HG03575 (cell line): ENCODE results near the gene AGRN.
"Not testable (repeated sequence)": the region's sequence is repeated elsewhere in the genome, so short reads cannot be mapped to it uniquely, and the experiment has no call there.

Experiments used
- ATAC-seq: cut with Tn5 transposase; IDR thresholded peaks from one replicate; pipeline ENCODE4 v1.9.1; 2021; ENCODE audit not compliant: unreplicated experiment, insufficient number of reproducible peaks, low FRiP score; ENCODE audit errors: extremely low read depth

Gene AGRN

GRCh38 chr1:1030867-1031658 lies 11.1 kb downstream of the AGRN start:
- not testable (repeated sequence) for ATAC-seq

- ATAC-seq, result no peak
These were observed 11.8 kb downstream of the AGRN start for GRCh38 chr1:1031659-1032235.

GRCh38 chr1:1032424-1032823 lies 12.5 kb downstream of the AGRN start:
- no peak for ATAC-seq

DNA sequence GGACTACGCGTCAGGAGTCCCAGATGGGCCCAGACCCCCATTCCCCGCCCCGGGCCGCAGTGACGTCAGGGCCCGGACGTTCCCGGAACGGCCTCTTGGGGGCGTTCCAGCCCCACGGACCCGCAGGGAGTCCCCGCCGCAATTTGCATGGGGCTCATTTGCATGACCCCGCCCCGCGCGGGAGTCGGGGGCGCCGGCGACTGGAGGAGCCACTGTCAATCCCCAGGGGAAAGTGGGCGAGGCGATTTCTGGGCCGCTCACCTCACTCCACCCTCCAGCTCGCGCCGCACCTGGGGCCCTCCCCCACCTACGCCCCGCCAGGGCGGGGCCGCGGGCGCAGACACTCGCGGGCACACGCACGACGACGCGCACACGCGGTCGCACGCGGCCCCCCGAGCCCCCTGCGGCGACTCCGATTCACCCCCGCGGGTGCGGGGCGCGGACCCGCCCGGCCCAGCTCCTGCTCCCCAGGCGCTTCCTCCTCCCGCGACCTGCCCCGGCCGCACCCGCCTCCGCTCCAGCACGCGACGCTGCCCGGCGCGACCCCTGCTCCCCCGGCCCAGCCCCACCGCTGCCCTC lies 13.2 kb downstream of the AGRN start:
- peak; percentile 51 for ATAC-seq

DNA sequence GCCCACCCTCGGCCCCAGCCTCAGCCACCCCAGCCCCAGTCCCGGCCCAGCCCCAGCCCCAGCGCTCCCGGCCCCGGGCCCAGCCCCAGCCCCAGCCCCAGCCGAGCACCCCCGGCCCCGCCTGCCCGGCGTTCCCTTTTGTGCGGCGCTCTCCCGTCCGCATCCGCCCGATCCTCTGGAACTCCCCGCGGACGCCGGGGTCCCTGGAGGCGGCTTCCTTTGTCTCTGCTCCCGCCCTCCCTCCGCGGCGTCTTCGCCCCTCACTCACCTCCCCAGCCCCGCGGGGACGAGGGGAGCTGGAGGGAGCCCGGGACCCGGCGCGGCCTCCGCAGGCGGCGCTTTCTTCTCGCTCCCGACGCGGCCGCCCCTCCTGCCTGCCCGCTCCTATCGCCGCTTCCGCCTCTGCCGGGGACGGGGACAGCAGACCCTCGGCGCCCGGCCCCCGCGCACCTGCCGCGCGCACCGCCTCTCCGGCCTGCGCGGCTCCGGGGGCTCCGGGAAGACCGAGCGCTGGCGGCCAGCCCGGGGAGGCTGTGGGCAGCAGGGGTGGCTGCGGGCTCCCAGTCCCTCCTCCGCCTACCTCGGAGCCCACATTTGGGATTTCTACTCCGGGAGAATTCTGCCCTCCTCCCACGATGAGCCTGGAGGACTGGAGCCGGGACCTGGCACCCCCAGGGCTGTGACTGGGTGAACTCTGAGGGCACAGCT lies 14.0 kb downstream of the AGRN start:
- no peak for ATAC-seq

DNA sequence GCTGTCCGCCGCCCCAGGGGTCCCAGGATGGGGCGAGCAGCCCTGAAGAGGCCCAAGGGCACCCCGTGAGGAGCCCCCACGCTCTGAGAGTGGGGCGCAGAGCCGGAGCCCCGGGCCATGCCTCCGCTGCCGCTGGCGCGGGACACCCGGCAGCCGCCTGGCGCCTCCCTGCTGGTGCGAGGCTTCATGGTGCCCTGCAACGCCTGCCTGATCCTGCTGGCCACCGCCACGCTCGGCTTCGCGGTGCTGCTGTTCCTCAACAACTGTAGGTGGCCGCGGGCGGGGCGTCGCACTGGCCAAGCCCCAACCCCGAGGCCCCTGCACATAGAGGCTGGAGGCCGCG lies 14.5 kb downstream of the AGRN start:
- ATAC-seq, result no peak

- ATAC-seq, result no peak
These were observed 15.5 kb downstream of the AGRN start for GRCh38 chr1:1035291-1035943.

DNA sequence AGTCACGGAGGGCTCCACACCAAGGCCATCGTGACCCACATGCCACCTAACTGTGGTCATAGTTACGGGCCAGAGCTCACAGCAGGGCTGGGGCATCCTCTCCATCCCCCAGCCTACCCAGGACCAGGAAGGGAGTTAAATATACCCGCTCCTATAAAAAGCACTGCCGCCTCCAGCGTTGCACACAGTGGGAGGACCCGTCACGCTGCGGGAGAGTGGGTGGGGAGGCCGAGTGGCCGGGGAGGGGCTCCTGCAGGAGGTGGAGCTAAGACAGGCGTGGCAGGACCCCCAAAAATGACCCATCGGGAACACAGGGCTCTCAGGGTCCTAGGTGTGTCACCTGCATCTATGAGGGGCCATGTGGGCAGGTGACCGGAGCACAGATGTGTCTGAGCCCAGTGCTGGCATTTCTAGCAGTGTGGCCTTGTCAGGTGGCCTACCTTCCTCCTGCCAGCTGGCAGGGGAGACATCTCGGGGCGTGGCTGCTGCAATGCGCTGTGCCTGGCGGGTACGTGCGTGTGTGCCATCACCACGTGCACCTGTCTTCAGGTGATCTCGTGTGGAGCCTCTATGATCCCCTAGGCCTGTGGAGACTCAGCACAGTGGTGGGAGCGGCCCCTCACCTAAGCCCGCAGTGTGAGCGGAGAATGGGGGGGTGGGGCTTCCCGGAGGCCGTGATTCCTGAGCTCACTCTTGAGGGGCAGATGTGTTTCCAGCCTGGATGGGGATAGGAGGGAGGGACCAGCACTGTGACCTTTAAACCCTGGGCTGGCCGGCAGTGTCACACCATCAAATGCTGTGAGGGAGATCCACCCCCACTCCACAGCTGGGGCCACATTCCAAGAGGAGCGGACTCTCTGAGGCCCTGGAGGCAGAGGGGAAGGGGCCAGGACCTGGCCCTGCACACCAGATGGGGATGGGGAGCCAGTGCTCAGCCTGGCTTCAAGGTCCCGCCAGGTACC lies 17.7 kb downstream of the AGRN start:
- ATAC-seq, result no peak

GRCh38 chr1:1038694-1039093 lies 18.8 kb downstream of the AGRN start:
- ATAC-seq, result no peak

DNA sequence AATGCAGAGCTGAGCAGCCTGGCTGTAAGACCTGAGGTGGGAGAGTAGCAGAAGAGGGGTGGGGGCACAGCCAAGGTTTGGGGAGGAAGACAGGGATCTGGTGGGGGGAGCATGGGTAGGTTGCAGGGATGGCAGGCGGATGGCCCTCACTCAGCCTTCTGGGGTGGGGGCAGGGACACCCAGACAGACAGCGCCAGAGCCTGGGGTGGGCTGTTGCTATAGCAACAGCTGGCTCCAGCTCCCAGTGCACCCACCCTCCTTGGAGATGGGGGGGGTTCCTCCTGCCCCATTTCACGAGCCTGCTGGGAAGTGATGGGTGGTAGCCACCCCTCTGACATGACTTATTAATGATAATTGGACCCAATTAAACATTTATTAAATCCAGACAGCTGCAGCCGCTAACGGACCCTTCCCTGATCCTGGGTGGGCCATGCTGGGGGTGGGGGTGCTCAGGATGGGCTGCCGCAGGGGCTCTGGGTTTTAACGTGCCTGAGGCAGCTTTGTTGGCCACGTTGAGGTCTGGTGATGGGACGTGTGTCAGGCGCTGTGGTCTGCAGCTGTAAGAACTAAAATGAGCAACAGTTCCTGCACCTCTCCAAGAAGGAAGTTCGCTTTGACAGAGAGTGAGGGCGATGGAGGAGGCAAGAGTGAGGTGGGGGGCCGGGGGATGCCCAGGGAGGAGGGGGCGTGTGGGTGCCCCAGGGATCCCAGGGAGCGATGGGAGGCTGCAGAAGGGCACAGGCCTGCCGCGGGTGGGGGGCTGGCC lies 19.4 kb downstream of the AGRN start:
- ATAC-seq, result no peak

DNA sequence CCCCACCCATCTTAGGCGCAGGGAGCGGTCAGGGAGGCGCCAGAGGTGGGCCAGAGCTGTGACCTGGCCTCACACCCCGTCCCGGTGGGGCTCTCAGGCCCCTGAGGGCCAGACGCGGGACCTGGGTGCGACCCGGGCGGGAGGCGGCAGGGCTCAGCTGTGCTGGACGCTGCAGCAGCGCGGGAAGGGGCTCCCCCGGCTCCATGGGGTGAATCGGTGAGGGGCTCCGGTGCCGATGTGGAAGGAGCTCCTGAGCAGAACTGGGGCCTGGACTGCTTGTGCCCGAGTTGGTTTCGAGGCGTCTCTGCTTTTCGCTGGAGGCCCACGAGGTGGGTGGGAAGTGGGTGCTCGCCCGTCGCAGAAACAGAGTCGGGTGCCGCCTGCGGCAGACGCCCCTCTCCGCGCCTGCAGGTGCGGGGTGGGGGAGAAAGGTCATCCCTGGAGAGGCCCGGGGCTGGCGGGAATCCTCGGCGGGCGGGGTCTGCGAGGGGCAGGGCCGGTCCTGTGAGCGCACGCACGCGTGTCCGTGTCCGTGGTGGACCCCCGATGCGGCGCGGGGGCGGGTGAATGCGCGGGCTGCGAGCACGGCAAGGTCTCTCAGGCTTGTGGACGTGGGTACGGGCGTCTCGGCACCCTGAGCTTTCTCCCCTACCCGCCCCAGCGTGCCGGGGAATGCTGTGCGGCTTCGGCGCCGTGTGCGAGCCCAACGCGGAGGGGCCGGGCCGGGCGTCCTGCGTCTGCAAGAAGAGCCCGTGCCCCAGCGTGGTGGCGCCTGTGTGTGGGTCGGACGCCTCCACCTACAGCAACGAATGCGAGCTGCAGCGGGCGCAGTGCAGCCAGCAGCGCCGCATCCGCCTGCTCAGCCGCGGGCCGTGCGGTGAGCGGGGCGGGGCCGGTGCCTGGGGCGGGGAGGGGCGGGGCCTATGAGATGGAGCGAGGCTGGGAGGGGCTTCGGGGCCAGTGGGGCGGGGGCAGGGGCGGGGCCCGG lies 20.4 kb downstream of the AGRN start:
- no peak for ATAC-seq

DNA sequence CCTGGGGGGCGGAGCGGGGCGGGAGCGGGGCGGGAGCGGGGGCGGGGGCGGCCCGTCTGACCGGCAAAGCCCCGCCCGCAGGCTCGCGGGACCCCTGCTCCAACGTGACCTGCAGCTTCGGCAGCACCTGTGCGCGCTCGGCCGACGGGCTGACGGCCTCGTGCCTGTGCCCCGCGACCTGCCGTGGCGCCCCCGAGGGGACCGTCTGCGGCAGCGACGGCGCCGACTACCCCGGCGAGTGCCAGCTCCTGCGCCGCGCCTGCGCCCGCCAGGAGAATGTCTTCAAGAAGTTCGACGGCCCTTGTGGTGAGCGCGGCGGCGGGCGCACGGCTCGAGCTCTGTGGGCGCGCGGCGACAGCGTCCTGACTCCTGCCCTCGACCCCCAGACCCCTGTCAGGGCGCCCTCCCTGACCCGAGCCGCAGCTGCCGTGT lies 21.2 kb downstream of the AGRN start:
- no peak for ATAC-seq

DNA sequence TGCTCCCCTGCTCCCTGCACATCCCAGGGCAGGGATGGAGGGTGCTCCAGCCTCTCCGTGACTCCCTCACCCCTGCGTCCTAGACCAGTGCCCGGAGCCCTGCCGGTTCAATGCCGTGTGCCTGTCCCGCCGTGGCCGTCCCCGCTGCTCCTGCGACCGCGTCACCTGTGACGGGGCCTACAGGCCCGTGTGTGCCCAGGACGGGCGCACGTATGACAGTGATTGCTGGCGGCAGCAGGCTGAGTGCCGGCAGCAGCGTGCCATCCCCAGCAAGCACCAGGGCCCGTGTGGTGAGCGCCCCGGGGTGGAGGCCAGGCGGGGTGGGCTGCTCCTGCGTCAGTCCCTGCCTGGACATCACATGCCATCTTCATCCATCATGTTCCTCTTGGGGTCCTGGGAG lies 22.0 kb downstream of the AGRN start:
- no peak for ATAC-seq

GRCh38 chr1:1042835-1043234 lies 22.9 kb downstream of the AGRN start:
- ATAC-seq, result no peak

GRCh38 chr1:1043411-1043810 lies 23.5 kb downstream of the AGRN start:
- no peak for ATAC-seq

- ATAC-seq, result no peak
These were observed 24.0 kb downstream of the AGRN start for GRCh38 chr1:1043921-1044320.
